ENCODE measurements around the gene PSMD7. TPM values are rescaled to one million over a fixed set of nuclear protein-coding genes. Genes with fewer than 3 reads are reported as not detected.

Gene PSMD7
- polyA plus RNA-seq, 1 donor from 2014 or later, result 112 TPM

DNA sequence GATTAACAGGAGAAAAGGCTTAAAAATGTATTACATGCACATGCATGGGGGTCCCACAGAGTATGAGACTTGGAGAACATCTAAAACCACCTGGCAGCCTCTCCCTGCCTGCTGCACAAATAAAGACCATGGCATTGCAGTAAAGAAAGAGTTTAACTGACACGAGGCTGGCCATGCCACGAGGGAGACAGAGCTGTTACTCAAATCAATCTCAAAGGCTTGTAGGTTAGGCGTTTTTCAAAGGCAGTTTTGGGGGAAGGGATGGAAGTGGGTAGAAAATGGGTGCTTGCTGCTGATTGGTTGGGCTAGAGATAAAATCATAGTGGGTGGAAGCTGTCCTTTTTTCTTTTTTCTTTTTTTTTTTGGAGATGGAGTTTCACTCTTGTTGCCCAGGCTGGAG, 17.3 kb upstream of the PSMD7 start:
- Histone ChIP-seq H3K9ac (ENCODE audit: low read length) (no peak overlapping the region), H3K27me3 (ENCODE audit: insufficient read depth, low read depth, low read length) (no peaks in the 10 kb centered on the region), H3K4me3 (ENCODE audit: low read length) (no peak overlapping the region), H3K79me2 (replicated peaks; ENCODE audit: insufficient read depth, low read length) (peaks cover 4% of the 10 kb centered on the region), H3K9me2 (ENCODE audit: insufficient read depth, low read length) (no peaks in the 10 kb centered on the region), H2AFZ (ENCODE audit: low read depth, low read length) (no peak overlapping the region), H3K36me3 (ENCODE audit: insufficient read depth, low read length) (no peaks in the 10 kb centered on the region), H4K20me1 (ENCODE audit: insufficient read depth) (no peaks in the 10 kb centered on the region), H3K9me3 (ENCODE audit: low read length) (no peaks in the 10 kb centered on the region), H3F3A (ENCODE audit: insufficient read depth, low read length, poor library complexity, severe bottlenecking) (no peaks in the 10 kb centered on the region), H3K4me2 (ENCODE audit: low read length) (no peak overlapping the region), H3K27ac (ENCODE audit: low read length) (no peak overlapping the region)
- TF ChIP-seq, protein P1, sequence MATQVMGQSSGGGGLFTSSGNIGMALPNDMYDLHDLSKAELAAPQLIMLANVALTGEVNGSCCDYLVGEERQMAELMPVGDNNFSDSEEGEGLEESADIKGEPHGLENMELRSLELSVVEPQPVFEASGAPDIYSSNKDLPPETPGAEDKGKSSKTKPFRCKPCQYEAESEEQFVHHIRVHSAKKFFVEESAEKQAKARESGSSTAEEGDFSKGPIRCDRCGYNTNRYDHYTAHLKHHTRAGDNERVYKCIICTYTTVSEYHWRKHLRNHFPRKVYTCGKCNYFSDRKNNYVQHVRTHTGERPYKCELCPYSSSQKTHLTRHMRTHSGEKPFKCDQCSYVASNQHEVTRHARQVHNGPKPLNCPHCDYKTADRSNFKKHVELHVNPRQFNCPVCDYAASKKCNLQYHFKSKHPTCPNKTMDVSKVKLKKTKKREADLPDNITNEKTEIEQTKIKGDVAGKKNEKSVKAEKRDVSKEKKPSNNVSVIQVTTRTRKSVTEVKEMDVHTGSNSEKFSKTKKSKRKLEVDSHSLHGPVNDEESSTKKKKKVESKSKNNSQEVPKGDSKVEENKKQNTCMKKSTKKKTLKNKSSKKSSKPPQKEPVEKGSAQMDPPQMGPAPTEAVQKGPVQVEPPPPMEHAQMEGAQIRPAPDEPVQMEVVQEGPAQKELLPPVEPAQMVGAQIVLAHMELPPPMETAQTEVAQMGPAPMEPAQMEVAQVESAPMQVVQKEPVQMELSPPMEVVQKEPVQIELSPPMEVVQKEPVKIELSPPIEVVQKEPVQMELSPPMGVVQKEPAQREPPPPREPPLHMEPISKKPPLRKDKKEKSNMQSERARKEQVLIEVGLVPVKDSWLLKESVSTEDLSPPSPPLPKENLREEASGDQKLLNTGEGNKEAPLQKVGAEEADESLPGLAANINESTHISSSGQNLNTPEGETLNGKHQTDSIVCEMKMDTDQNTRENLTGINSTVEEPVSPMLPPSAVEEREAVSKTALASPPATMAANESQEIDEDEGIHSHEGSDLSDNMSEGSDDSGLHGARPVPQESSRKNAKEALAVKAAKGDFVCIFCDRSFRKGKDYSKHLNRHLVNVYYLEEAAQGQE (IDR thresholded peaks at IDR 0.05; ENCODE audit: borderline replicate concordance), result no peak
- no peak for TF ChIP-seq SMC3 (conservative IDR thresholded peaks at IDR 0.05; ENCODE audit: poor library complexity)
- no peak for TF ChIP-seq MXI1 (conservative IDR thresholded peaks at IDR 0.05; ENCODE audit: poor library complexity, severe bottlenecking)
- TF ChIP-seq CTCF (IDR thresholded peaks at IDR 0.05; ENCODE audit: poor library complexity, severe bottlenecking), result no peak
- no peak for TF ChIP-seq TAF1 (IDR thresholded peaks at IDR 0.05; ENCODE audit: low read depth)
- TF ChIP-seq EZH2 (IDR thresholded peaks at IDR 0.05; ENCODE audit: borderline replicate concordance, insufficient read depth, low read length, poor library complexity, severe bottlenecking), result no peak
- no peak for TF ChIP-seq RAD21 (conservative IDR thresholded peaks at IDR 0.05)
- no peak for TF ChIP-seq POLR2AphosphoS5 (IDR thresholded peaks at IDR 0.05)
- no peak for TF ChIP-seq EP300 (conservative IDR thresholded peaks at IDR 0.05; ENCODE audit: poor library complexity, severe bottlenecking)

- Histone ChIP-seq H3K79me2 (replicated peaks; ENCODE audit: insufficient read depth, low read length) (peaks cover 4% of the 10 kb centered on the region), H4K20me1 (ENCODE audit: insufficient read depth) (no peaks in the 10 kb centered on the region), H3K9me3 (ENCODE audit: low read length) (no peaks in the 10 kb centered on the region), H3K4me3 (ENCODE audit: low read length) (no peak overlapping the region), H3K27ac (ENCODE audit: low read length) (no peak overlapping the region), H3K9ac (ENCODE audit: low read length) (no peak overlapping the region), H3K36me3 (ENCODE audit: insufficient read depth, low read length) (no peaks in the 10 kb centered on the region), H2AFZ (ENCODE audit: low read depth, low read length) (no peak overlapping the region), H3K4me2 (ENCODE audit: low read length) (no peak overlapping the region), H3K9me2 (ENCODE audit: insufficient read depth, low read length) (no peaks in the 10 kb centered on the region), H3K27me3 (ENCODE audit: insufficient read depth, low read depth, low read length) (no peaks in the 10 kb centered on the region), H3F3A (ENCODE audit: insufficient read depth, low read length, poor library complexity, severe bottlenecking) (no peaks in the 10 kb centered on the region)
- TF ChIP-seq EZH2 (IDR thresholded peaks at IDR 0.05; ENCODE audit: borderline replicate concordance, insufficient read depth, low read length, poor library complexity, severe bottlenecking) (no peak), POLR2AphosphoS5 (IDR thresholded peaks at IDR 0.05) (no peak), MXI1 (conservative IDR thresholded peaks at IDR 0.05; ENCODE audit: poor library complexity, severe bottlenecking) (no peak), CTCF (IDR thresholded peaks at IDR 0.05; ENCODE audit: poor library complexity, severe bottlenecking) (no peak), SMC3 (conservative IDR thresholded peaks at IDR 0.05; ENCODE audit: poor library complexity) (no peak), EP300 (conservative IDR thresholded peaks at IDR 0.05; ENCODE audit: poor library complexity, severe bottlenecking) (no peak), TAF1 (IDR thresholded peaks at IDR 0.05; ENCODE audit: low read depth) (no peak), RAD21 (conservative IDR thresholded peaks at IDR 0.05) (no peak)
- TF ChIP-seq, protein P1 (IDR thresholded peaks at IDR 0.05; ENCODE audit: borderline replicate concordance), result no peak
Observed at GRCh38 chr16:74279805-74280204, 16.8 kb upstream of the PSMD7 start.

Data from neural cell (in vitro differentiated cells).